GM19240 (cell line): Measurements from ENCODE around the gene KCNK2.

Source experiments
- DNase-seq: peaks from one replicate; pipeline ENCODE4 v3.0.0; 2011; ENCODE audit warnings: low spot score; ENCODE audit not compliant: insufficient read length

KCNK2 gene

DNA sequence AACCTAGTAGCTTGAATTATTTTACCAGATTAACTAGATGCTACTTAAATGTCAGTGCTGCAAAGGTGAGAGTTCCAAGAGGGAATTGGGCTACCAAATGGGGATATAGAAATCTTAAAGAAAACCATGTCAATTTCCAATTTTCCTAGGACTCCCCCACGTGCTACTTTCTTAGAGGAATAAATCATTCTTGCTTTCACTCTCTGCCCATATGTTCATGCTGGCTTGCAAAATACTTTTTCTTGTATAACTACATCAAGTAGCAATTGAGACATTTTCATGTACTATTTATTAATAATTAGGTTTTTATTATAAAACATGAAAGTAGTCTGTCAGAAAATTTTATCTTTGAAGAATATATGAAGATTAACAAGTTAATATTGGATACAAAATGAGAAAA, 11.8 kb downstream of the KCNK2 start:
- DNase-seq: no peak

DNA sequence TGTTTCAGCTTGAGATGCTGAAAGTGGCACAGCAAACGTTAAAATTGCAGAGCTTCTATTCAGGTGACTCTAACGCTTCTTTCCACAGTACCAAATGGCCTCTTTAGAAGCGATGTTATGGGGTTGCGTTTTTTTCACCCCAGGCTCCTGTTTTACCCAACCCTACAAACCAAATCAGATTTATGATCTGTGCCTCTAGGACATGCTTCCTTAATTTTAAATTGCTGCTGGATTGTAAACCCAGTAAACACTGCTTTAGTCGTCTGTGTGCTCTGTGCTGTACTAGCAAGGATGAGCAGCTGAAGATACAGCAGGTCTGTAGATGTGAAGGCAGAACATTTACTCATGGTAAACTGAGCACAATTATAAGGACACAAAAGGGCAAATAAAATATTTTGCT, 13.0 kb downstream of the KCNK2 start:
- no peak for DNase-seq

DNA sequence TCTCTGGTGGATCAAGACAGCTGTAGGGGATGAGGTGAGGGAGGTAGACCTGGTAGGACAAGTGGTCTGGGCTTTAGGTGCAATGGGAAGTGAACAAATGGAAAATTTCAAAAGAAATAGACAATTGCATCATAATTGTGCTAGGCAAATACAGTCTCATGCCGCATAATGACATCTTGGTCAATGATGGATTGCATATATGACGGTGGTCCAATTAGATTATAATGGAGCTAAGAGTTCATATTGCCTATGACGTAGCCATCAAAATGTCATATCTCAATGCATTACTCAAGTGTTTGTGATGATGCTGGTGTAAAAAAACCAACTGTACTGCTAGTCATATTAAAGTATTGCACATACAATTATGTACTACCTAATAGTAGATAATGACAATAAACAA, 19.0 kb downstream of the KCNK2 start:
- DNase-seq: no peak

DNA sequence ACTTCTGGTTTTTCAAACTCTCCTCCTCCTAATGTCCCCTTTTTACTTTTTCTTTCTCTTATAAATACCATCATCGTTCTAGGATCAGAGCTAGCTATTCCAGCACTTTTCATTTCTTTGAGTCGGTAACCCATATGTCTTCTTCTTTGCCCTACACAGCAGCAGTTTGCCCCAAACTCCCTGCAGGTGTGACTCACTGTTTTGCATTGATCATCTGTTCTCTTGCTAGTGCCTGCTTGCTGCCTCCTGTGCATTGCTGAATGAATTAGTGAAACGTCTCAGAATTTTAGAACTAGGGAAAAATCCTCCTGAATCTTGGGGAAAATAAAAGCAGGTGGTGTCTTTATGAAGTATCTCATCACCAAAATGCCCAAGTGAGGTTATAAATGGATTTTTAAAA, 21.7 kb downstream of the KCNK2 start:
- no peak for DNase-seq

DNA sequence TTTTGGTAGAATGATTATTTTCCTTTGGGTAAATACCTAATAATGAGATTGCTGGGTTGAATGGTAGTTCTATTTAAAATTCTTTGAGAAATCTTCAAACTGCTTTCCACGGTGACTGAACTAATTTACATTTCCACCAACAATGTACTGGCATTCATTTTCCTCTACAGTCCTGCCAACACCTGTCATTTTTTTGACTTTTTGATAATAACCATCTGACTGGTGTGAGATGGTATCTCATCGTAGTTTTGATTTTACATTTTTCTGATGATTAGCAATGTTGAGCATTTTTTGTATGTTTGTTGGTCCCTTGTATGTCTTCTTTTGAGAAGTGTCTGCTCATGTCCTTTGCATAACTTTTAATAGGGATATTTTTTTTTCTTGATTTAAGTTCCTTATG, 23.5 kb downstream of the KCNK2 start:
- no peak for DNase-seq

DNA sequence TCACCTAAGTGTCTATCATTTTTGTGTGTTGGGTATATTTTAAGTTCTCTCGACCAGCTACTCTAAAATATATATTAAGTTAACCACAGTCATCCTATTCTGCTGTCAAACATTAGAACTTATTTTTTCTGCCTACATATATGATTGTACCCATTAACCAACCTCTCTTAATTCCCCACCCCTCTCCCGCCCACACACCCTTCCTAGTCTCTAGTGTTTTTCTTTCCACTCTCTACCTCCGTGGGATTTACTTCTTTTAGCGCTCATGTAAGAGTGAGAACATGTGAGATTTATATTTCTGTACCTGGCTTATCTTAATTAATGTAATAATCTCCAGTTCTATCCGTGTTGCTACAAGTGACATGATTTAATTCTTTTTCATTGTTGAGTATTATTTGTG, 26.6 kb downstream of the KCNK2 start:
- no peak for DNase-seq

DNA sequence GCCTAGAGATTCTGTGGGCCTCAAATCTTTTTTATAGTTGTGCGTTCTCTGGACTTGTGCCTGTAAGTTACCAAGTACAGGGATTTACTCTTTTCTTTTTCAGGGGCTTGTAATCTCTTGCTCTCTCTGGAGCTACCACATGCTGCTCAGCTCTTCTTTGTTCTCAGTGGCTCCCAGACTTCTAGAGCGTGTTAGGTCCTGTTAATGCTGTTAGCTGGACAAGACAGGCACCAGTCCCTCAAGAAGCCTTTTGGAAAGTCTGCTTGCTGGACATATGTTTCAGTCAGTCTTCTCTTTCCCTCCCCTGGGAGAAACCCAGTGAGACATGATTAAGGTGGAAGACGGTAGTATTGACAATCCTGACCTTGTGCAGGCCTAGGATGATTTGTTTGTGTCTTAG, 29.4 kb downstream of the KCNK2 start:
- DNase-seq: no peak

DNA sequence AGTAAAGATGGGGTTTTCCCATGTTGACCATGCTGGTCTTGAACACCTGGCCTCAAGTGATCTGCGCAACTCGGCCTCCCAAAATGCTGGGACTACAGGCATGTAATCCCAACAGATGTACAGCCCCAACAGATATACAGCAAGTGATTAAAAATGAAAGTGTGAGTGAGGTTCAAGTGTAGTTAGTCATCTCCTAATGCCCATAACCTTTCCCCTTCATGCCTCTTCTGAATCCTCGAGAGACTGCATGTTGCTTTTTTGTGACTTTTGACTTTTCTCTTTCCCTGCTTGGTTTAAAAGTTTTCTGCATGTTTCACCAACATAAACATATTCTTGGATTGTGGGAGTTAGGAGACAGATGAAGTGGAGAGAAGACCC, 31.2 kb downstream of the KCNK2 start:
- DNase-seq: no peak

- no peak for DNase-seq
Observed at GRCh38 chr1:215114154-215114933, 31.8 kb downstream of the KCNK2 start.

- DNase-seq: no peak
Observed at GRCh38 chr1:215115760-215116159, 33.2 kb downstream of the KCNK2 start.

DNA sequence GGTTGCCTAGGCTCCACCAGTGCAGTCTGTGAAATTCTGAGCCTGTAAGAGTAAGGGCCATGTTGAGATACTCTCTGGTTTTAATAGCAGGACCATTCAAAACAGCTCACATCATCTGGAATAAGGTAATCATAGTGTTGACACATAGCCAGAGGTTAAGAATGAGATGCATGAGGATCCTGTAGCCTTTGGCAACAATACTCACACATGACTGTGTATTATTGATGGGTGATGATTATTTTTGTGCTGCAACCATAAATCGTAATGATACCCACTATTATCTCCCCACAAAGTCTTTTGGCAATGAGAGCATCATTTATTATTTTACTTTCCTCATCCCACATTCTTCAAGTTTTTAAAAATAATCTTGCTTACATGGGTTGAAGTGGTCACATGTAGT, 35.5 kb downstream of the KCNK2 start:
- no peak for DNase-seq

DNA sequence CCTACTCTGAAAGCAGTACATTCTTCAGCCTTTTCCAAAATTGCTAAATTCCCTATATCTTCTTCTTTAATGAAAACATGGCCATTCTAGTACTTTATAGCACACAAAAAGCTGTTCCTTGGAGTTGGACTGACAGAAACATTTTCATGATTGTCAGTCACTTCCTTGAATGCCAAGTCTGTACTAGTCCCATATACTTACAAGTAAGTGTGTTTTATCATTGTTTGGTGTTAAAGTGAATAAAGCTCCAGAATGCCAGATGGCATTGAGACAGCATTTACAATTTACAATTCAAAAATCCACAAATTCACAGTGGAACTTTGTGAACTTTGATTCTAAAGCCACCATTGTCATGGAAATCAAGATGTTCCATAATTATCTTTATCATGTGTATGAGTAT, 36.5 kb downstream of the KCNK2 start:
- no peak for DNase-seq

DNA sequence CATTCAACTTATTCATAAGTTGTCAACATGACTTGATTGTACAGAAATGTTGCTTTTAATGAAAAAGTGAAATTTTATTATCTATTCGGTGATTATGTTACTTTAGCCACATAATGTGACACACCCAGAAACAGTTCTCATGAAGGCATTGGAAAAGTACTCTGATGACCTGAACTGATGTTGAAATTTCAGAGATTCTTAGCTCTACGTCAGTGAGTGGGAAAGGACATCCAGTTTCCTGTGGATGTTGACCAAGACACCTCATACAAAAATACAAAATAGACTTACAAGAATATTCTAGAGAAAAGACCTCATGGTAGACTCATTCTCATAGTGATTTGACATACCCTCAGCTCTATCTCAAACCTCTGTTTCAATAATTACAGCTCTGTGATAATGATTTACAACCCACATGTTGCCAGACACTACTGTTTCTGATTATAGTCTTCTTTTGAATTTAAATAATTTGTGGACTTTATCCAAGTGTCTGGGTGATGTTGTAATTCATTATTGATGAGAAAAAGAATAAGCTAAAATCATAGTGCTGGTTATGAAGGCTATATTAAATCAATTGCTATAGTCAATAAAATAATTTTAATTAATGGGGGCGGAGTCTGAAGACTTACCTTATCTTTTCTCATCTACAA, 37.3 kb downstream of the KCNK2 start:
- no peak for DNase-seq

GRCh38 chr1:215128504-215128903, 46.0 kb downstream of the KCNK2 start:
- no peak for DNase-seq

GRCh38 chr1:215131291-215131690, 48.8 kb downstream of the KCNK2 start:
- DNase-seq: no peak

DNA sequence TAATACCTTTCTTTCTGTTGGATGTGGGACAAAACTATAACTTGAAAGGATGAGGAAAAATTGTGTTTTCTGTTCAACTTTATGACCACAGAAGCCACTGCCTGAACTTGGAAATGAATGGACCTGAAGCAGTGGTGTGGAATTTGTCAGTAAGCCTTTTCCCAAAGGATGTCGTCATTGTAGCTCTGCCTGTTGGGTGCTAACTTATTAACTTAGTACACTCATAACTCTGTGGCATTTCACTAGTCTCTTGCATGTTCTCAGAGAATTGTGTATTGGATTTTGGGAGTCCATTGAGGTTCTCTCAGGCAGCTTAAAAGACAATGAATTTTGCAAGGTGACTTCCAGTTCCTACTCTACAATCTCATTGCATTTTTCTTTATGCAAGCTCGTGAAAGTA, 49.6 kb downstream of the KCNK2 start:
- no peak for DNase-seq

- DNase-seq: no peak
Observed at GRCh38 chr1:215133532-215133931, 51.0 kb downstream of the KCNK2 start.

- DNase-seq: no peak
Observed at GRCh38 chr1:215137985-215138384, 55.4 kb downstream of the KCNK2 start.

DNA sequence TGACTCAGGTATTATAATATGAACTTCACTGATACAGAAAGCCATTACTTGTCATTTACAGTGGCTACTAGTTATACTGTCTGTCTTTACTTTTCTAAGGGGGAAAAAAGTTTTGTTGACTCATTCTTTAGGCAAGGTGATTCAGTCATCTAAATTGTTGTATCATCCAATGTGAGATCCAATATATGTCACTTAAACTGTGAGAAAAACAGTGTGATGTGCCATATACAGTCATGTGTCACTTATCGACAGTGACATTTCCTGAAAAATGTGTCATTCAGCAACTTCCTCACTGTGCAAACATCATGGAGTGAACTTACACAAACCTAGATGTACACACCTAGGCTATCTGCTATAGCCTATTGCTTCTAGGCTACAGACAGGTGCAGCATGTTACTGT, 57.6 kb downstream of the KCNK2 start:
- DNase-seq: no peak

GRCh38 chr1:215141460-215141859, 58.9 kb downstream of the KCNK2 start:
- no peak for DNase-seq

GRCh38 chr1:215143497-215143896, 61.0 kb downstream of the KCNK2 start:
- DNase-seq: no peak

GRCh38 chr1:215146240-215146975, 63.9 kb downstream of the KCNK2 start:
- no peak for DNase-seq

- no peak for DNase-seq
Observed at GRCh38 chr1:215147024-215147423, 64.5 kb downstream of the KCNK2 start.
